Thyroid gland (tissue), 4 donors: Measurements from ENCODE around the gene RPS6KA4.

Source experiments
- POLR2A ChIP-seq, 2 donors: fragments of 450-650 bp; IDR thresholded peaks; one replicate each; pipeline ENCODE4 v1.6.1; 2017; ENCODE audit warnings: antibody characterized with exemption in 2 of 2, mild to moderate bottlenecking in 2 of 2, moderate library complexity in 1 of 2
- TF ChIP-seq, protein P1 (sequence below), 6 experiments: fragments of 200-600 bp in 3 of 6; fragments of 450-650 bp in 3 of 6; sonication (generic) in 3 of 6; IDR thresholded peaks; one replicate each; pipeline ENCODE4 v1.5.1; 2016 to 2019; ENCODE audit warnings: antibody characterized with exemption in 6 of 6, mild to moderate bottlenecking in 2 of 6, inconsistent platforms in 1 of 6, moderate library complexity in 1 of 6

DNA sequence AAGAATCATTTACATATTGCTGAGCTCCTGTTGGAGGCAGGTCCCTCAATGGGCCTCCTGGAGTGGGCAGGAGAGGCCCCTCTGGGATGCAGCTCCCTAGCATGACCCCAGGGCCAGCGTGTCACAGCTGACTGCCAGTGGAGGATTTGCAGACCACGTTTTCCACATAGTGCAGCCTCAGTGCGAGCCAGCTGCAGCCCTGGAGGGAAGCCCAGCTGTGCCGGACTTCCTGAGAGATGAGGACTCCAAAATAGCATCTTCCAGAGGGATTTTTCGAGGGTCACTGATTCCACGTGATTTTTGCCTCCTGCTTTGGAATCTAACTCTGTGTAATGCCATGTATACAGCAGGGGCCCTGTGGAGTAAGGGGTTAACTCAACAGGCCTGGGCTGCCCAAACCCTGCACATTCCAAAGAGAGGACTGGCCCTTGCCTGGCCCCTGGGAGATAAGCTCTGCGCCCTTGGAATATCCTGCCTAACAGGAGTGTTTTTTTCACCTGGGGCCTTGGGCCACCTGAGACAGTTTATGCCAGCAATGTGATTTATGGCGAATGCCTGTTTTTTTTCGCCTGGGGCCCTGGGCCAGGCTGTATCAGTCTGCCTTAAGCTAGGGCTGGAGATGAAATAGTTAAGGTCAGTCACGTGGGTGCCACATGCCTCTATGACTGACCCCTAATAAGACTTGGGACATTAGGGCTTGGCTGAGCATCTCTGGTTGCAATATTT, 47.4 kb downstream of the RPS6KA4 start:
- no peak for TF ChIP-seq POLR2A (IDR thresholded peaks at IDR 0.05)
- TF ChIP-seq, protein P1, sequence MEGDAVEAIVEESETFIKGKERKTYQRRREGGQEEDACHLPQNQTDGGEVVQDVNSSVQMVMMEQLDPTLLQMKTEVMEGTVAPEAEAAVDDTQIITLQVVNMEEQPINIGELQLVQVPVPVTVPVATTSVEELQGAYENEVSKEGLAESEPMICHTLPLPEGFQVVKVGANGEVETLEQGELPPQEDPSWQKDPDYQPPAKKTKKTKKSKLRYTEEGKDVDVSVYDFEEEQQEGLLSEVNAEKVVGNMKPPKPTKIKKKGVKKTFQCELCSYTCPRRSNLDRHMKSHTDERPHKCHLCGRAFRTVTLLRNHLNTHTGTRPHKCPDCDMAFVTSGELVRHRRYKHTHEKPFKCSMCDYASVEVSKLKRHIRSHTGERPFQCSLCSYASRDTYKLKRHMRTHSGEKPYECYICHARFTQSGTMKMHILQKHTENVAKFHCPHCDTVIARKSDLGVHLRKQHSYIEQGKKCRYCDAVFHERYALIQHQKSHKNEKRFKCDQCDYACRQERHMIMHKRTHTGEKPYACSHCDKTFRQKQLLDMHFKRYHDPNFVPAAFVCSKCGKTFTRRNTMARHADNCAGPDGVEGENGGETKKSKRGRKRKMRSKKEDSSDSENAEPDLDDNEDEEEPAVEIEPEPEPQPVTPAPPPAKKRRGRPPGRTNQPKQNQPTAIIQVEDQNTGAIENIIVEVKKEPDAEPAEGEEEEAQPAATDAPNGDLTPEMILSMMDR (IDR thresholded peaks at IDR 0.05), result no peak
